GM21381 (cell line): Measurements from ENCODE around the gene LILRB2.
A peak's percentile ranks its signal among the peaks of the same experiment; 100 is the strongest.
"Not testable (repeated sequence)": the region's sequence is repeated elsewhere in the genome, so short reads cannot be mapped to it uniquely, and the experiment has no call there.

ENCODE experiments used
- ATAC-seq: cut with Tn5 transposase; IDR thresholded peaks from one replicate; pipeline ENCODE4 v1.9.1; 2021; ENCODE audit warnings: mild to moderate bottlenecking, moderate library complexity; ENCODE audit not compliant: unreplicated experiment

LILRB2 gene

DNA sequence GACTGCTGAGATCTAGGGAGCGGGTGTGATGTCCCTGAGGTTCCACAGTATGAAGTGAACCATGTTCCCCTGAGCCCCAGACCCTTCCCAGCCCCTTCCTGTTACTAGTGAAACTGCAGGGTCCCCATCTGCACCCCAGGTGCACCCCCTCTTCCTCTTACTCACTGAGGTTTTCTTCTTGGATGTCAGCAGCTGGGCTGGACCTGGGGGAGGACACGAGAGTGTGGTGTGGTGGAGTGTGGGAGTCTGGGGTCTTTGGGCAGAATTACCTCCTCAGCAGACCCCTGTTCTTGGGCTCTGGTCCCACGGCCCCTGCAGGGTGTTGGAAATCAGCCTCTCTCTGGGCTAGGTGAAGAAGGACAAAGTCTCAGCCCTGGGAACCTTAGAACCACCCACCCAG lies 35.0 kb downstream of the LILRB2 start:
- no peak for ATAC-seq

DNA sequence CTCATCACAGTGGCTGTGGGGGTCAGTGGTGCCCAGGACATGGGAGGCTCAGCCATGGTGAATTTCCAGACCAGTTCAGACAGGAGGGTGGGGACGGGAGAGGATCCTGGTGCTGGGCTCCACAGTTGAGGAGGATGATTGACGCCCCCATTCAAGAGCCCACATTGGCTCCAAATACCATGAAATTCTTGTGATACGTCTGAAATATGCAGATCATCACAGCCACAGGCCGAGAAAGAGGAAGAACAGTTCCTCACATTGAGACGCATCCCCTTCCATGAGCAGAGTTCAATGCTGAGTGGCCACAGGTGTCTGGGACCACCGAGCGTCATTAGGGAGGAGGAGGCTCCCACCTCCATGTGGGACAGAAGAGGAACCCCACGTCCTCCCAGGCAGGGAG lies 37.1 kb downstream of the LILRB2 start:
- ATAC-seq, result not testable (repeated sequence)

GRCh38 chr19:54242646-54243045 lies 38.3 kb downstream of the LILRB2 start, which contains the start of gene LILRA6:
TSS of gene LILRA6 (minus strand) at chr19:54242790.
- not testable (repeated sequence) for ATAC-seq

DNA sequence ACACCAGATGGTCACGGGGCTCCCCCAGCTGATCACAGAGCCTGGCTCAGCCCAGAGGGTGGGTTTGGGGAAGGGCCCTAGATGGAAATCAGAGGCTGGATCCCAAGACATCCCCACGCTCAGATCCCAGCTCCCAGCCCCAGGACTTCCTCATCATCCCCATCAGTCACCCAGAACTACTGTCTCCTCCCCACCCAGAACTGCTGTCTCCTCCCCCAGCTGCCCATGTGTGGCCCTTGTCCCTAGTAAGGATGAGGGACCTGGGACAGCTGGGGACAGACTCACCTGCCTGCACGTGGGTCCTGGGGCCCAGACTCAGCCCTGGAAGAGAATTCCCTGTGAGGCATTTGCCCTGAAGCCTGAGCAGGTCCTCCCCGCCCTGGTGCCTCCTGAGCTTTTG lies 38.7 kb downstream of the LILRB2 start:
- not testable (repeated sequence) for ATAC-seq

DNA sequence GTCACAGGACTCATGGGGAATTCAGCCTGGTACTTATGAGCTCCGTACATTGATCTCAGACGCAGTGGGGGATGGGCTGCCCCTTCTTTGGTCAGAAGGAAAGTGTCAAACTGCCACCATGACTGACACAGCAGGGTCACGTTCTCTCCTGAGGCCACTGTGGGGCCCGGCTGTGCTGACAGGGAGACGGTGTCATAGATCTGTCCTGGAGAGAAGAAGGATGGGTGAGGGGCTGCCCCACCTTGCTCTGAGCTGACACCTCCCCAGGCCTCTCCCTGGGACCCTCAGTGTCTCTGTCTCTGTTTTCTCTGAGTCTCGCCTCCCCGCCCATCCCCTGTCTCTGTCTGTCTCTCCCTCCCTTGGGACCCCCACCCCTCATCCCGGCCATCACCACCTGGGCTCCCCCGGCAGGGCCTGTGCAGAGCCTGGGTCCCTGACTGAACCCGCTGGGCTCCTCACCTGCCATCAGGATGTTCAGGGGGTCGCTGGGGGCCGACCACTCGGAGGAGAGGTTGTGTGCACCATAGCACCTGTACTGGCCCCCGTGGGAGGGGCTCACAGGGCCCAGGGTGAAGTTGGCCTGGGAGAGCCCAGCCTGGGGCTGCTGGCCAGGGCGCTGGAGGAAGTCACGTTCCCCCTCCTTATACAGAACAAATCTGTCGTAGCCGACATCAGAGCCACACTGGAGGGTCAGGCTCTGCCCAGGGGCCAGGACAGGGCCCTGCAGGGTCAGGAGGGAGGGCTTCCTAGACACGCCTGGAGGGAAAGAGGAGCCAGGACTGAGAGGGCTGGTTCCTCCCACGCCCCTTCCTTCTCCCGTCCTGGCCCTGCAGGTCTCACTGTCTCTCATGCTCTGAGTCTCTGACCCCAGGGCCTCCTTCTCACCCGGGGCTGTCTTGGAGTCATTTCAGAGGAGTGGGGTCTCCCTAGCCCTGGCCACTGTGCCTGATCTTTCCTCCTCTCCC lies 40.3 kb downstream of the LILRB2 start:
- ATAC-seq, result not testable (repeated sequence)

GRCh38 chr19:54239491-54240371 lies 41.2 kb downstream of the LILRB2 start:
- ATAC-seq, result not testable (repeated sequence)

GRCh38 chr19:54233941-54234340 lies 47.0 kb downstream of the LILRB2 start:
- no peak for ATAC-seq

DNA sequence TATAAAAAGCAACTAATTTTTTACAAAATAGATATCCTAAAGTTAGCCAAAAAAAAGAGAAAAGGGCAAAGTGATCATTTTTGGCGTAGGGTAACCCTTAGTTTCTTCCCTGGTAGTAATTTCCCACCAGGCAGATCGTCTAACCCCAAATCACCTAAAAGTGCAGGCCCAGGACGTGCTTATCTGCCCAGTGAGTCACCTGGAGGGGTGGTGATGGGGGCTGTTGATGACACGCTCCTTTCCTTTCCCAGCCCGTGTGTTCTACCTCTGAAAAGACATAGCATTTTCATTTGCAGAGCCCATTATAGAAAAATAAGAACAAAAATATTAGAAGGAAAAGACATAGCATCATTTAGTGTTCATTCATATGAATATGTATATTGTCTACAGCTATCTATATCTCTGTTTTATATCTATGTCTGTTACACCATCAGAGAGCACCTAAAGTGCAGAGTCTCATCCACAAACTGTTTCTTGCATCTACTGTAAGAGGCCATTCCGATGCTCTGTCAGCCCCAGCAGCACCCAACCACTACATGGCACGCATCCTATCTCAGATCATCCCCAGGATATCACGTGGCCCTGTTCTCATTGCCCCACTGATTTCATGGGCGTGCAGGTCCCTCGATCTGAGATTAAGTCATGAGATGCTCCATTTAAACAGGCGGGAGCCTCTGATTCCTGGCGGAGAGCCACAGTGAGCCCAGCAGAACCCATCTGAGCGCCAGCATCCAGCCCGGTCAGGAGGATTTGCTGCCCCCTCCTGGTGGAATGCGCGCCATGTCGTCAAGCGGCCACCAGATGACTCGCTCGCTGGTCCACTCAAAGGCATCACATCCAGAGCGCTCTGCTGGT lies 49.6 kb downstream of the LILRB2 start:
- ATAC-seq, result peak; percentile 74

GRCh38 chr19:54230031-54230430 lies 50.9 kb downstream of the LILRB2 start:
- ATAC-seq, result no peak

DNA sequence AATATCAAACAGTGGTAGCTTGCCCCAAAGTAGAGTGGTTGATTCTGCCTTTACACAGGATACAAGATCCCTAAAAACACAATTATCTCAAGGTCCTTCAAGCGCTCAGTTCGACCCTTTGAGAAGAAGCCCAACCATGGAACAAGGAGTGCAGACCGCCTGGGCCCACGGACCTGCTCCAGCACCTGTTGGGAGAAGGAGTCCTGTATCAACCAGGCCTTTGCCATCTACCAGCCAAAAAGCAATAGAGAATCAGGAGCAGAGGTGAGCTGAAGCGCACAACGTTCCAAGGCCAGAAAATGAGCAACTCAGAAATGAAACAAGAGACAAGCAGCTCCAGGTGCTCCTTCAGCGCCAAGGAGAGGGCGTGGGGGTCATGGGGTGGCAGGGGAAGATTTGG lies 51.8 kb downstream of the LILRB2 start:
- no peak for ATAC-seq

DNA sequence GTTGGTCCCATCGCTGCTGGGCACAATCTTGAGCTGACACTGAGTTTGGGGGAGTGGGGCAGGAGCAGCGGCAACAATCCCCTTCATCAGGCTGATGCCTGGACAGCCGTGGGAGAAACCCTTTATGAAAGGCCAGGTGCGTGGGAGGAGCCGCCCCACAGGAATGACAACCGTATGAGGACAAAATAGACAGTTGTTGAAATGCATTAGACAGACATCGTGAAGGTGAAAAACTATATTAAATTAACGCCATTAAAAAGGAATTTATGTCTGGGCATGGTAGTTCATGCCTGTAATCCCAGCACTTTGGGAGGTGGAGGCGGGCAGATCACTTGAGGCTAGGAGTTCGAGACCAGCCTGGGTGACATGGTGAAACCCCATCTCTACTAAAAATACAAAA lies 56.3 kb downstream of the LILRB2 start:
- not testable (repeated sequence) for ATAC-seq

GRCh38 chr19:54223937-54224281 lies 57.0 kb downstream of the LILRB2 start:
- not testable (repeated sequence) for ATAC-seq
